Measurements from ENCODE around the gene VSNL1.

GRCh38 chr2:17517481-17518211 lies 22.9 kb upstream of the VSNL1 start:
- no peak for TF ChIP-seq EZH2 (IDR thresholded peaks at IDR 0.05; ENCODE audit: borderline replicate concordance, control insufficient read depth, low read depth, low read length)
- no peak for TF ChIP-seq CTCF (IDR thresholded peaks at IDR 0.05 in 2 of 3, conservative IDR thresholded peaks at IDR 0.05 in 1 of 3; ENCODE audit: control insufficient read depth in 2 of 3, extremely low read depth in 1 of 3, insufficient read depth in 1 of 3, low read depth in 3 of 3, low read length in 3 of 3)

Data from GM12878 (cell line).